ENCODE measurements around the gene SUOX. TPM values are rescaled to one million over a fixed set of nuclear protein-coding genes. Genes with fewer than 3 reads are reported as not detected.
A peak's percentile ranks its signal among the peaks of the same experiment; 100 is the strongest.
"Not testable (repeated sequence)": the region's sequence is repeated elsewhere in the genome, so short reads cannot be mapped to it uniquely, and the experiment has no call there.

The SUOX gene
- total RNA-seq, 1 experiment from 2014 or later, result 18.0 TPM

DNA sequence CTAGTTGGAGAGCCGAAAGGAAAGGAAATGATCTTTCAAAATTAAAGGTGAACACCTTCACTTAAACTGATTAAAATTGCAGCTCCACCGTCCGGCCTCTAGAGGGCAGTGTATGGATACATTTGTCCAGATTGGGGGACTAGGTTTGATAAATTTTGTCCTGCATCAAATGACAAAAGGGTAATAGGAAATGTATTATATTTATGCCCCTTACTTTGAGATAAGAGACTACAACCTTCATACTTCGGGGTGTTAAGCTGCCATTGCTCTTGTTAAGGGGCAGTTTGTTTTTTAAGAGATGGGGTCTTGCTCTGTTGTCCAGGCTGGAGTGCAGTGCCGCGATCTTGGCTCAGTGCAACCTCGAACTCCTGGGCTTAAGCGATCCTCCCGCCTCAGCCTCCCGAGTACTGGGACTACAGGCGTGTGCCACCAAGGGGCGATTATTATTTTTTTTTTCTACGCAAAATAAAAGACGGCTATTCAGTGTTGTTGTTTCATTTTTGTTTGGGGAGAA, 818 bp upstream of the SUOX start:
- ATAC-seq (peak; percentile 14; the same call in 1 of the 2 replicates), DNase-seq (peak; percentile 75)
- Histone ChIP-seq H3K4me2 (ENCODE audit: low read length) (peak overlapping the region; percentile 93), H3K4me1 (ENCODE audit: insufficient read depth, low read length) (peaks cover 5% of the 10 kb centered on the region; the same call in 1 of the 2 replicates), H3K27ac (ENCODE audit: low read length) (no peak overlapping the region), H2AFZ (ENCODE audit: low read length) (peak overlapping the region; percentile 84), H3K4me3 (ENCODE audit: low read length) (peak overlapping the region; percentile 82), H3K79me2 (ENCODE audit: low read length) (peaks cover 12% of the 10 kb centered on the region), H3F3A (ENCODE audit: low read length, unreplicated experiment) (no peaks in the 10 kb centered on the region), H3K9me3 (ENCODE audit: low read length) (no peaks in the 10 kb centered on the region), H3K27me3 (ENCODE audit: low read length) (no peaks in the 10 kb centered on the region), H3K9ac (ENCODE audit: low read length) (peak overlapping the region; percentile 62; the same call in 1 of the 2 replicates), H4K20me1 (ENCODE audit: low read length) (no peaks in the 10 kb centered on the region), H3K36me3 (ENCODE audit: low read depth, low read length) (peaks cover 13% of the 10 kb centered on the region; the same call in 1 of the 2 replicates), H3K9me2 (replicated peaks; ENCODE audit: low read length) (no peaks in the 10 kb centered on the region)
- intact Hi-C loops (cut with micrococcal nuclease), result loop anchor here (1.0 kb wide), 2 partner anchors 23 to 33 kb away; no protein-coding TSS in a partner anchor
- ChIA-PET POLR2A (ENCODE audit: unreplicated experiment) (interaction anchor here (0.9 to 1.5 kb wide), 2 partner anchors 22 to 33 kb away, joined by 4 to 7 read pairs; no protein-coding TSS in a partner anchor), CTCF (interaction anchor here (0.5 to 3.5 kb wide), 13 partner anchors 11 to 1122 kb away, joined by 3 to 29 read pairs (median 5); partner anchors contain the start of gene RAB5B)
- TF ChIP-seq, protein P1, sequence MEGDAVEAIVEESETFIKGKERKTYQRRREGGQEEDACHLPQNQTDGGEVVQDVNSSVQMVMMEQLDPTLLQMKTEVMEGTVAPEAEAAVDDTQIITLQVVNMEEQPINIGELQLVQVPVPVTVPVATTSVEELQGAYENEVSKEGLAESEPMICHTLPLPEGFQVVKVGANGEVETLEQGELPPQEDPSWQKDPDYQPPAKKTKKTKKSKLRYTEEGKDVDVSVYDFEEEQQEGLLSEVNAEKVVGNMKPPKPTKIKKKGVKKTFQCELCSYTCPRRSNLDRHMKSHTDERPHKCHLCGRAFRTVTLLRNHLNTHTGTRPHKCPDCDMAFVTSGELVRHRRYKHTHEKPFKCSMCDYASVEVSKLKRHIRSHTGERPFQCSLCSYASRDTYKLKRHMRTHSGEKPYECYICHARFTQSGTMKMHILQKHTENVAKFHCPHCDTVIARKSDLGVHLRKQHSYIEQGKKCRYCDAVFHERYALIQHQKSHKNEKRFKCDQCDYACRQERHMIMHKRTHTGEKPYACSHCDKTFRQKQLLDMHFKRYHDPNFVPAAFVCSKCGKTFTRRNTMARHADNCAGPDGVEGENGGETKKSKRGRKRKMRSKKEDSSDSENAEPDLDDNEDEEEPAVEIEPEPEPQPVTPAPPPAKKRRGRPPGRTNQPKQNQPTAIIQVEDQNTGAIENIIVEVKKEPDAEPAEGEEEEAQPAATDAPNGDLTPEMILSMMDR (conservative IDR thresholded peaks at IDR 0.05; ENCODE audit: low read depth, low read length), result peak; percentile 96
- TF ChIP-seq EZH2 (IDR thresholded peaks at IDR 0.05; ENCODE audit: low read length, unreplicated experiment), result no peak
- BruUV-seq (replicated peaks), result TSS peak; percentile 93

DNA sequence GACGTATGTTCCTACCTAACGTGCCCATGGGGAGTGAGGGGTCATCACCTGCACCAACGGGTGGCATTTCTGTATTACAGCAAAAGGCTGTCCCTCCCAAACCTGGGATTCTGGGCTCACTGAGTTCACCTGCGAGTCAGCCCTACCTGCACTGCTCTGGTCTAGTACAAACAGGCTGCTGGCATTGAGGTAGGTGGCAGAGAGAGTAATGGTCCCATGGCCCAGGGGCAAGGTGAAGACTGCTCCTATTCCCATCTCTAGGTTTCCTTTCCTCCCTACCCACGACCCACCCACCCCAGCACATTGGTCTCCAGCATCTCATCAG, 421 bp downstream of the SUOX start:
- TSS peak; percentile 21 for BruUV-seq (replicated peaks)
- intact Hi-C loops (cut with micrococcal nuclease), result loop anchor here (1.0 kb wide), 2 partner anchors 44 to 67 kb away; partner anchors contain the start of gene RPS26
- H3F3A ChIP-seq (ENCODE audit: low read length, unreplicated experiment), result no peaks in the 10 kb centered on the region
- no peaks in the 10 kb centered on the region for H3K9me3 ChIP-seq (ENCODE audit: low read length)
- H2AFZ ChIP-seq (ENCODE audit: low read length), result peak overlapping the region; percentile 84
- H3K4me2 ChIP-seq (ENCODE audit: low read length), result peak overlapping the region; percentile 93
- no peak overlapping the region for H3K27ac ChIP-seq (ENCODE audit: low read length)
- H3K36me3 ChIP-seq (ENCODE audit: low read depth, low read length), result peaks cover 4% of the 10 kb centered on the region; the same call in 1 of the 2 replicates
- peak overlapping the region; percentile 82 for H3K4me3 ChIP-seq (ENCODE audit: low read length)
- H3K4me1 ChIP-seq (ENCODE audit: insufficient read depth, low read length), result peaks cover 5% of the 10 kb centered on the region; the same call in 1 of the 2 replicates
- DNase-seq (peak; percentile 14), ATAC-seq (peak; percentile 34)
- CTCF ChIA-PET, result interaction anchor here (0.5 to 3.5 kb wide), 6 partner anchors 23 to 259 kb away, joined by 3 to 29 read pairs (median 6); partner anchors contain the start of genes ORMDL2 and RAB5B
- no peaks in the 10 kb centered on the region for H3K9me2 ChIP-seq (replicated peaks; ENCODE audit: low read length)
- H4K20me1 ChIP-seq (ENCODE audit: low read length), result no peaks in the 10 kb centered on the region
- TF ChIP-seq EZH2phosphoT487 (IDR thresholded peaks at IDR 0.05; ENCODE audit: borderline replicate concordance, low read length), result no peak
- TF ChIP-seq EZH2 (IDR thresholded peaks at IDR 0.05; ENCODE audit: low read length, unreplicated experiment), result no peak
- TF ChIP-seq, protein P1 (conservative IDR thresholded peaks at IDR 0.05; ENCODE audit: low read depth, low read length), result no peak
- H3K79me2 ChIP-seq (ENCODE audit: low read length), result peaks cover 12% of the 10 kb centered on the region
- no peaks in the 10 kb centered on the region for H3K27me3 ChIP-seq (ENCODE audit: low read length)
- H3K9ac ChIP-seq (ENCODE audit: low read length), result peak overlapping the region; percentile 73
- POLR2A ChIA-PET (ENCODE audit: unreplicated experiment), result interaction anchor here (0.5 to 1.5 kb wide), 7 partner anchors 9 to 1847 kb away, joined by 3 to 15 read pairs (median 5); partner anchors contain the start of genes CD63 and RAB5B

DNA sequence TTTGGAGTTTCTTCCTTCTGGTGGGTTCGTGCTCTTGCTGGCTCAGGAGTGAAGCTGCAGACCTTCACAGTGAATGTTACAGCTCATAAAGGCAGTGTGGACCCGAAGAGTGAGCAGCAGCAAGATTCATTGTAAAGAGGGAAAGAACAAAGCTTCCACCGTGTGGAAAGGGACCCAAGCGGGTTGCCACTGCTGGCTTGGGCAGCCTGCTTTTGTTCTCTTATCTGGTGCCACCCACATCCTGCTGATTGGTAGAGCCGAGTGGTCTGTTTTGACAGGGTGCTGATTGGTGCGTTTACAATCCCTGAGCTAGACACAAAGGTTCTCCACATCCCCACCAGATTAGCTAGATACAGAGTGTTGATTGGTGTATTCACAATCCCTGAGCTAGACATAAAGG, 2.4 kb downstream of the SUOX start:
- H3F3A ChIP-seq (ENCODE audit: low read length, unreplicated experiment); H3K4me3 ChIP-seq (ENCODE audit: low read length); H3K4me1 ChIP-seq (ENCODE audit: insufficient read depth, low read length); ATAC-seq; H4K20me1 ChIP-seq (ENCODE audit: low read length); H3K4me2 ChIP-seq (ENCODE audit: low read length); H3K36me3 ChIP-seq (ENCODE audit: low read depth, low read length); H3K9ac ChIP-seq (ENCODE audit: low read length); intact Hi-C loops (cut with micrococcal nuclease); H3K9me3 ChIP-seq (ENCODE audit: low read length); H3K27ac ChIP-seq (ENCODE audit: low read length); DNase-seq; CTCF ChIA-PET; H3K27me3 ChIP-seq (ENCODE audit: low read length); POLR2A ChIA-PET (ENCODE audit: unreplicated experiment); H2AFZ ChIP-seq (ENCODE audit: low read length); H3K9me2 ChIP-seq (replicated peaks; ENCODE audit: low read length): not testable (repeated sequence)
- BruUV-seq (replicated peaks), result TSS peak; percentile 2
- H3K79me2 ChIP-seq (ENCODE audit: low read length), result peaks cover 12% of the 10 kb centered on the region

DNA sequence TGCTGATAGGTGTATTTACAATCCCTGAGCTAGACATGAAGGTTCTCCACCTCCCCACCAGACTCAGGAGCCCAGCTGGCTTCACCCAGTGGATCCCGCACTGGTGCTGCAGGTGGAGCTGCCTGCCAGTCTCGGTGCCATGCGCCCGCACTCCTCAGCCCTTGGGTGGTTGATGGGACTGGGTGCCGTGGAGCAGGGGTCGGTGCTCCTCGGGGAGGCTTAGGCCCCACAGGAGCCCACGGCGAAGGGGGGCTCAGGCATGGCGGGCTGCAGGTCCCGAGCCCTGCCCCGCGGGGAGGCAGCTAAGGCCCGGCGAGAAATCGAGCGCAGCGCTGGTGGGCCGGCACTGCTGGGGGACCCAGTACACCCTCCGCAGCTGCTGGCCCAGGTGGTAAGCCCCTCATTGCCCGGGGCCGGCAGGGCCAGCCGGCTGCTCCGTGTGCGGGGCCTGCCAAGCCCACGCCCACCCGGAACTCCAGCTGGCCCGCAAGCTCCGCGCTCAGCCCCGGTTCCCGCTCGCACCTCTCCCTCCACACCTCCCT, 3.0 kb downstream of the SUOX start:
- CTCF ChIA-PET; H3K36me3 ChIP-seq (ENCODE audit: low read depth, low read length); H4K20me1 ChIP-seq (ENCODE audit: low read length); H3K4me1 ChIP-seq (ENCODE audit: insufficient read depth, low read length); H3K27me3 ChIP-seq (ENCODE audit: low read length); H3K9ac ChIP-seq (ENCODE audit: low read length); H3K4me2 ChIP-seq (ENCODE audit: low read length); H3K27ac ChIP-seq (ENCODE audit: low read length); H3K9me2 ChIP-seq (replicated peaks; ENCODE audit: low read length); DNase-seq; intact Hi-C loops (cut with micrococcal nuclease); BruUV-seq (replicated peaks); H3K9me3 ChIP-seq (ENCODE audit: low read length); ATAC-seq; POLR2A ChIA-PET (ENCODE audit: unreplicated experiment); H3F3A ChIP-seq (ENCODE audit: low read length, unreplicated experiment); H2AFZ ChIP-seq (ENCODE audit: low read length); H3K4me3 ChIP-seq (ENCODE audit: low read length): not testable (repeated sequence)
- peaks cover 12% of the 10 kb centered on the region for H3K79me2 ChIP-seq (ENCODE audit: low read length)
